PC-9 (cell line): ENCODE data around the gene GDF10.

Experiments used
- EZH2 ChIP-seq: fragments of 200-600 bp; sonication (generic); IDR thresholded peaks from 2 replicates; pipeline ENCODE4 v1.8.0; 2017; ENCODE audit warnings: antibody characterized with exemption, low read depth
- TF ChIP-seq, protein P1 (sequence below): fragments of 200-600 bp; sonication (generic); conservative IDR thresholded peaks from 2 replicates; pipeline ENCODE4 v1.6.1; 2017; ENCODE audit warnings: mixed run types, antibody characterized with exemption, mild to moderate bottlenecking, moderate library complexity

DNA sequence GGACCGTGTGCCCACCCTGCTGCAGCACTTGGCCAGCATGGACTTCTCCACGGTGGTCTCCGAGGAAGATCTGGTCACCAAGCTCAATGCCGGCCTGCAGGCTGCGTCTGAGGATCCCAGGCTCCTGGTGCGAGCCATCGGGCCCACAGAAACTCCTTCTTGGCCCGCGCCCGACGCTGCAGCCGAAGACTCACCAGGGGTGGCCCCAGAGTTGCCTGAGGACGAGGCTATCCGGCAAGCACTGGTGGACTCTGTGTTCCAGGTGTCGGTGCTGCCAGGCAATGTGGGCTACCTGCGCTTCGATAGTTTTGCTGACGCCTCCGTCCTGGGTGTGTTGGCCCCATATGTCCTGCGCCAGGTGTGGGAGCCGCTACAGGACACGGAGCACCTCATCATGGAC lies 49.5 kb downstream of the GDF10 start:
- TF ChIP-seq, protein P1, sequence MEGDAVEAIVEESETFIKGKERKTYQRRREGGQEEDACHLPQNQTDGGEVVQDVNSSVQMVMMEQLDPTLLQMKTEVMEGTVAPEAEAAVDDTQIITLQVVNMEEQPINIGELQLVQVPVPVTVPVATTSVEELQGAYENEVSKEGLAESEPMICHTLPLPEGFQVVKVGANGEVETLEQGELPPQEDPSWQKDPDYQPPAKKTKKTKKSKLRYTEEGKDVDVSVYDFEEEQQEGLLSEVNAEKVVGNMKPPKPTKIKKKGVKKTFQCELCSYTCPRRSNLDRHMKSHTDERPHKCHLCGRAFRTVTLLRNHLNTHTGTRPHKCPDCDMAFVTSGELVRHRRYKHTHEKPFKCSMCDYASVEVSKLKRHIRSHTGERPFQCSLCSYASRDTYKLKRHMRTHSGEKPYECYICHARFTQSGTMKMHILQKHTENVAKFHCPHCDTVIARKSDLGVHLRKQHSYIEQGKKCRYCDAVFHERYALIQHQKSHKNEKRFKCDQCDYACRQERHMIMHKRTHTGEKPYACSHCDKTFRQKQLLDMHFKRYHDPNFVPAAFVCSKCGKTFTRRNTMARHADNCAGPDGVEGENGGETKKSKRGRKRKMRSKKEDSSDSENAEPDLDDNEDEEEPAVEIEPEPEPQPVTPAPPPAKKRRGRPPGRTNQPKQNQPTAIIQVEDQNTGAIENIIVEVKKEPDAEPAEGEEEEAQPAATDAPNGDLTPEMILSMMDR = no peak
- TF ChIP-seq EZH2 = no peak
